Measurements from ENCODE around the gene GLS. TPM values are rescaled to one million over a fixed set of nuclear protein-coding genes. Genes with fewer than 3 reads are reported as not detected.
"Not testable (repeated sequence)": the region's sequence is repeated elsewhere in the genome, so short reads cannot be mapped to it uniquely, and the experiment has no call there.

The GLS gene
- total RNA-seq, 8 experiments from 2014 or later = 46.3 to 145 (median 51.4) TPM

DNA sequence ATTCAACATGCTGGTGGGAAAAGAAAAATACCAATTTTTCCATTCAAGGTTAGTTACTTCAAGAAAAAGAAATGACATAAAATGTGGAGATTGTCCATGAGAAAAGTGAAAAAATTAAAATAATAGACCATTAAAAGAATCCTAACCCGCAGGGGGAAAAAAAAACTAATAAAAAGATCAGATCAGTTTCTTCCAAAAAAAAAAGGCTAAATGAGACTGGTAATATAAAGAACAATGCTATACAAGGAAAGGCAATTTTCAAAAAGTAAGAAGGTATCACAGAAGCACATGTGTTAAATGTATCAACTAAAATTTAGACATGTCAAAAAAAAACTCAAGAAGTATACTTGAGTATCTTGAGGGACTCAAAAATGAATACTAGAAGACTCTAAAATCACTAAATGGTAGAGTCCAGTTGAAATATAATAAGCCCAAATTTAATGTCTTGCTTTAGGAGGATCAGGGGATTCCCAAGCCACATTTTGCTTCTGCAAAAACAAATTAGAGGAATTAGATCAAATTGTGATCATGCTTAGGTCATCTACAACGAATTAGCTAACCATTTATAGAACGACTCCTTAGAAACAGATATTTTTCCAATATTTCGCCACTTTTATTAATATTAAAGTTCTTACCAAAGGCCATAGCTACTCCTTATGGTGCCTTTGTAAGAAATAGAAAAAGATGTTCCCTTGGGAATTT lies 35.8 kb upstream of the GLS start:
- WGBS, 10 experiments = 60 to 100% (median 90%) methylated on average over 1 to 4 of the region's 4 CpGs
- ATAC-seq (replicated peaks in 6 of 8) = no peak
- in situ Hi-C loops (cut with MboI; ENCODE audit: low pct_unique_long_range_greater_than_20kb in 2 of 9, low sequenced_read_pairs in 9 of 9, unreplicated experiment in 9 of 9) = no loop called here

DNA sequence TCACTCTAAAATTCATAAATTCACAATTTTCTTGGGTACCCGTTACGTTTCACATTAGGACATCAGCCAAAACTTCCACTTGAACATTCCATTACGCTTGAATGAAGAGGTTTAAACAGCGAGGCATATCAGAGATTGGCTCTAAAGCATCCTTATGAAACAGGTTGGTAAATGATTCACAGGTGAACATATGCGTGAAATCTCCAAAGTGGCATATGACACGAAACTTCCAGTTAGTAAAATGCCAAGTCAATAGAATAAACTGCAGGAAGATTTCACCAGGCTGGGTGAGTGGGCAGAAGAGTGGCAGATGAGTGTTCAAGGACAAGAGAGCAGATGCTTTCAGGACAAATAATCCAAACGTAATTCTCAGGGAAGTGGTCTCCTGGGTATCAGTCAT lies 33.9 kb upstream of the GLS start:
- H3K27ac ChIP-seq = no peak overlapping the region
- in situ Hi-C loops (cut with MboI; ENCODE audit: low pct_unique_long_range_greater_than_20kb in 2 of 9, low sequenced_read_pairs in 9 of 9, unreplicated experiment in 9 of 9) = no loop called here
- no peak overlapping the region for H3K4me3 ChIP-seq
- H3K4me1 ChIP-seq (replicated peaks in 1 of 2) = no peaks in the 10 kb centered on the region
- 36 to 90% (median 84%) methylated on average over 4 to 7 of the region's 7 CpGs; no CpG with 5 or more reads in 1 of the 10 experiments for WGBS, 10 experiments
- no peak for ATAC-seq (replicated peaks in 6 of 8)

More for the DNA sequence above, 35.8 kb upstream of the GLS start:
- Histone ChIP-seq H3K27ac (no peak overlapping the region), H3K4me3 (no peak overlapping the region), H3K4me1 (replicated peaks in 1 of 2) (no peaks in the 10 kb centered on the region)

DNA sequence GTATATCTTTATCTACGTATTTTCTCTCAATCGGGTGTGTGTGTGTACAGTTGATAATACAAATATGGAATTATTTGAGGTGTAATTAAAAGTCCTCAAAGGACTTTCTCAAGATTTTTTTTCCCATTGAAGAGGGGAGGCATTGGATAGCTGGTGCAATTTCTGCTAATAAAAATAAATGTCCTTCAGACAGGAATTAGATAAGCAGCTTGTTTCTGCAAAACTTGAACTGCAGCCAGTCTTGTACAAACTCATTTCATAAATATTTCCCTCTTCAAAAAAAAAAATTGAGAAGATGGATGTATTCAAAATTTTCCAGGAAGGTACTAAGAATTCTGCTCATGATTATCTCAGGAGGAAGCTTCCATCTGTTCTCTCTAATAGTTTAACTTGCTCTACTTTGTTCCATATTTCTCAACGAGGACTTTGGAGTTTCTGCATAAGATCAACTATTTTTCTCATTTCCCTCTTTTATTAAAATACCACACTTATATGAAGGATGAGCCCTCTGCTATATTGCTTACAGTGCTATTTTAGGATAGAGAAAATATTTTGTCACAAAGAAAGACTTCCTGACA lies 33.0 kb upstream of the GLS start:
- Histone ChIP-seq H3K27ac (no peak overlapping the region), H3K4me1 (replicated peaks in 1 of 2) (no peaks in the 10 kb centered on the region), H3K4me3 (no peak overlapping the region)
- ATAC-seq (replicated peaks in 6 of 8) = no peak
- WGBS, 10 experiments = 30 to 100% (median 82%) methylated on average over 1 to 3 of the region's 3 CpGs
- in situ Hi-C loops (cut with MboI; ENCODE audit: low pct_unique_long_range_greater_than_20kb in 2 of 9, low sequenced_read_pairs in 9 of 9, unreplicated experiment in 9 of 9) = no loop called here

DNA sequence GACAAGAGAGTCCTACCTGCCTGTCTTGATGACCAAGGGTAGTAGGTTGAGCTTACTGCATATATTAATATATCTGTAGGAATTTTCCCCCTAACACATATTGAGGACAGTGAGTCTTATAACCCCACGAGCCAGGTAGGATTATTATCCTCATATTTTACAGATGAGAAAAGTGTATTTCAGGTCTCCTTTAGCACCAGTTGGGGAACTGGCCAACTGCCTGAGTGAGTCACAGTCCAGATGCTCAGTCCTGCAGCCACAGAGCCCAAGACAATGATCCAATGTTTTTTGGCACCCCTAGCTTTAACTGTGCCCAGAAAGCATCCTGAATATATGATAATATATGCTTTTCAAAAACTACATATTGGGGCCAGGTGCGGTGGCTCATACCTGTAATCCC lies 30.8 kb upstream of the GLS start:
- 0 to 100% (median 71%) methylated on average over 1 to 2 of the region's 2 CpGs; no CpG with 5 or more reads in 5 of the 10 experiments for WGBS, 10 experiments
- Histone ChIP-seq H3K4me3 (no peak overlapping the region), H3K27ac (no peak overlapping the region), H3K4me1 (replicated peaks in 1 of 2) (no peaks in the 10 kb centered on the region)
- ATAC-seq (replicated peaks in 6 of 8) = no peak
- in situ Hi-C loops (cut with MboI; ENCODE audit: low pct_unique_long_range_greater_than_20kb in 2 of 9, low sequenced_read_pairs in 9 of 9, unreplicated experiment in 9 of 9) = no loop called here

DNA sequence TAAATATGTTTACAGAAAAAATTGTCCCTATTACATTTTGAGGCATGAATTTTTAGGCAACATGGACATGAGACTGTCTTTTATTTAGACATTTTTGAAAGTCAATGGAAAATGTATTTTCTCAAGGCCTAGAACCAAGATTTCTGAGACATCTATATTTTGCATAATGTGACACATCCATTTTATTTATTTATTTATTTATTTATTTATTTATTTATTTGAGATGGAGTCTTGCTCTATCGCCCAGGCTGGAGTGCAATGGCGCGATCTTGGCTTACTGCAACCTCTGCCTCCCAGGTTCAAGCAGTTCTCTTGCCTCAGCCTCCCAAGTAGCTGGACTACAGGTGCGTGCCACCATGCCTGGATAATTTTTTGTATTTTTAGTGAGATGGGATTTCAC lies 27.6 kb upstream of the GLS start:
- H3K4me3 ChIP-seq; H3K4me1 ChIP-seq (replicated peaks in 1 of 2); in situ Hi-C loops (cut with MboI; ENCODE audit: low pct_unique_long_range_greater_than_20kb in 2 of 9, low sequenced_read_pairs in 9 of 9, unreplicated experiment in 9 of 9); ATAC-seq (replicated peaks in 6 of 8); H3K27ac ChIP-seq: not testable (repeated sequence)
- WGBS, 10 experiments = 71 to 100% (median 95%) methylated on average over 1 to 4 of the region's 4 CpGs; no CpG with 5 or more reads in 3 of the 10 experiments

DNA sequence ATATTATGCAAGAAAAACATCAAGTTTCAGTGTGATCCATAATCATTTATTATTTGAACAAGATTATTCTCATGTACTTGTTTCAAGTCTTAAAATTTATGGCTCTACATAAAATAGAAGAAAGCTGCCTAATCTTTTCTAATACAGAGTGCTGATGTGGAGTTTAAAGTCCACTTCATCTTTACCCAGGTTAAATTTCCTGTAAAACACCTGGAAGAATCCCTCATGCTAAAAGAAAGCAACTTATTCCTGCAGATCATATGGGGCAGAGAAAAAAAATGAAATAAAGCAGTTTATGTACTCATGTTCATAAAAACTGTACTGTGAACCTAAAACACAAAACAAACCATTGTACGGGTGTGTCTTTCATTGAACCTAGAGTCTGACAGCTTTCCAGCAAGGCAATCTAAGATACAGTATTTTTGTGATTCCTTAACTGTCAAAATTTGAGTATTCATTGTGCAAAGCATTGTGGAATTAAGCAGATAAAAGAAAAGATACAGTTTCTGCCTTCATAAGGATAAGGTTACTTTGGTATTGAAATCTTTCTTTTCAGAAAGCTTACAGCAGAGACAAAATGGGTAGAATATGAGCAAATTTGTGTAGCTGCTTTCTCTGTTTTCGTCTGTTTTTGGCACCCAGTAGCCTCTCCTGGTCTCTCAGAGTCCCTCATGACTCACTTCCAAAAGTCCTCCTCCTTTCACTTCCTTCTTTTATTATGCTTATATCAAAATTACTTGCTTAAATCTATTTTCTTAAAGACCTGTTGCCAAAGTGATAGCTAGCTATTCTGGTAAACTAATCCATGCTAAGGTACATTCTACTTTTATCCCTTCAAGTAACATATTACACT lies 26.9 kb upstream of the GLS start:
- in situ Hi-C loops (cut with MboI; ENCODE audit: low pct_unique_long_range_greater_than_20kb in 2 of 9, low sequenced_read_pairs in 9 of 9, unreplicated experiment in 9 of 9) = no loop called here
- H3K4me1 ChIP-seq (replicated peaks in 1 of 2) = no peaks in the 10 kb centered on the region
- no peak overlapping the region for H3K4me3 ChIP-seq
- ATAC-seq (replicated peaks in 6 of 8) = no peak
- 0 to 100% (median 61%) methylated on average over 1 to 2 of the region's 2 CpGs; no CpG with 5 or more reads in 1 of the 10 experiments for WGBS, 10 experiments
- H3K27ac ChIP-seq = no peak overlapping the region

DNA sequence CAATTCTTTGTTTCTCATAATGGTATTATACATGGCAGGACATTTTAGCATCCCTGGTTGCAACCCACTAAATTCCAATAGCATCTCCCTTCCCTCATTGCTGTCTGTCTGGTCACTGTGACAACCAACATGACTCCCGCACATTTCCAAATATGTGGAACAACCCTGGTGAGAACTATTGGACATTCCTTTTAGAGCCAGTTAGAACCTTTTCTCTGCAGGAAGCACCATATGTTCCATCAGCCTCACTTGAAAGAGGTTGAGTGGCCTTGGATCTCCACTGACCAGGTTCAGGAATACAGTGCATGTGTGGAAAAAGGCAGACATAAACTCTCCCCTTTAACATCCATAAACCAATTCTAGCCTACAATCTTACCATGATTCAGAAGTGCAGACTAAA lies 25.9 kb upstream of the GLS start:
- WGBS, 10 experiments = 100% methylated on average over 1 of the region's 1 CpG; no CpG with 5 or more reads in 4 of the 10 experiments

DNA sequence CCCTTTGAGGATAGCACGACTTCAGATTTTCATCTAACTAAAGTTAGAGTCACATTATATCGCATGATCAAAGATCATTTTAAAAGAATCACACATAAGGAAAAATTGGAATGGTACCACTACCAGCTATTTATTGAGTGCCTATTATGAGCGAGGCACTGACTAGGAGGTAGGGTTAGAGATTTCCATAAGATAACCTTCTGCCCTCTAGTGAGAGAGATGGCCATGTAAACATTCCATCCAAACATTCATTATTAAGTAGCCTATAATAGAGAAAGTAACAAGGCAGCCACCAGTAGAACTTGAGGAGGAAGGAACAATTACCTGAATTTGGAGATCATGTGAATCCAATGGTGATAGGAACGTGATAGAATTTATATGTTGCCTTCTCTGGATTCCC lies 25.4 kb upstream of the GLS start:
- no peak overlapping the region for H3K4me3 ChIP-seq
- 83 to 100% (median 93%) methylated on average over 3 to 4 of the region's 4 CpGs; no CpG with 5 or more reads in 2 of the 10 experiments for WGBS, 10 experiments
- in situ Hi-C loops (cut with MboI; ENCODE audit: low pct_unique_long_range_greater_than_20kb in 2 of 9, low sequenced_read_pairs in 9 of 9, unreplicated experiment in 9 of 9) = no loop called here
- H3K27ac ChIP-seq = no peak overlapping the region
- no peaks in the 10 kb centered on the region for H3K4me1 ChIP-seq (replicated peaks in 1 of 2)
- ATAC-seq (replicated peaks in 6 of 8) = no peak

More for the DNA sequence above, 25.9 kb upstream of the GLS start:
- Histone ChIP-seq H3K4me3 (no peak overlapping the region), H3K27ac (no peak overlapping the region), H3K4me1 (replicated peaks in 1 of 2) (no peaks in the 10 kb centered on the region)
- in situ Hi-C loops (cut with MboI; ENCODE audit: low pct_unique_long_range_greater_than_20kb in 2 of 9, low sequenced_read_pairs in 9 of 9, unreplicated experiment in 9 of 9) = no loop called here
- ATAC-seq (replicated peaks in 6 of 8) = no peak

DNA sequence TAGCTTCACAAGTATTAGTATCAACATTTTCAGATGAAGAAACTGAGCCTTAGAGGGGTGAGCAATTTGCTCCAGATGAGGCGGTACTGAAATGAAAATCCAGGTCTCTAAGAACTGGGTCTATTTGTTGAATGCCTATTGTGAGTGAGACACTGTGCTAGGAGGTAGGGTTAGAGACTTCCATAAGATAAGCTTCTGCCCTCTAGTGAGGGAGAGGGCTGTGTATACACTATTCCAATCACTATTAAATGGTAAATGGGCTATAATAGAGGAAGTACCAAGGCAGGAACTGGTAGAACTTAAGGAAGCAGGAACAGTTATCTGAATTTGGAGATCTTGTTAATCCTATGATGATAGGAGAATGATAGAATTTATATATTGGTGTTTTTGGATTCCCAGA lies 23.6 kb upstream of the GLS start:
- 83 to 100% (median 85%) methylated on average over 1 of the region's 1 CpG; no CpG with 5 or more reads in 6 of the 10 experiments for WGBS, 10 experiments
- in situ Hi-C loops (cut with MboI; ENCODE audit: low pct_unique_long_range_greater_than_20kb in 2 of 9, low sequenced_read_pairs in 9 of 9, unreplicated experiment in 9 of 9) = no loop called here
- H3K4me1 ChIP-seq (replicated peaks in 1 of 2) = no peaks in the 10 kb centered on the region
- no peak overlapping the region for H3K4me3 ChIP-seq
- ATAC-seq (replicated peaks in 6 of 8) = no peak
- H3K27ac ChIP-seq = no peak overlapping the region

DNA sequence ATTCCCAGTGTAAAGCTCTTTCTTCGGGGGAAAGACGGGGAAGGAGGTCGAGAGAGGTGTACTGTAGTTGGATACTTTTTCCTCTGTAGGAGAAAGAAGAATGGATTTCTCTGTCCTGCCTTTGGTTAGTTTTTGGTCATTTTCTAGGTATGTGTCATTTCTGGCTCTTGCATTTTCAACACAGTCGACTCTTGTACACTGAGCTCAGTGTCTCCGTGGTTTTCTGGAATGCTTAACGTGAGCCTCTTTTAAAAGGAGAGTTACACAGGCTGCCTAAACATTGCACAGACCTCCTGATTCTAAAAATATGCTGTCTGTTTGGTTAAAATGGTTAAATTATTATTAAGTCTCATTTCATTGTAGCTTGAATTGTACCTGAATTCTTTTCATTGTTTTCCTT lies 21.8 kb upstream of the GLS start:
- WGBS, 10 experiments = 0 to 100% (median 78%) methylated on average over 3 to 6 of the region's 6 CpGs
- ATAC-seq (replicated peaks in 6 of 8) = peak in 2 of 8 experiments; percentile 31
- in situ Hi-C loops (cut with MboI; ENCODE audit: low pct_unique_long_range_greater_than_20kb in 2 of 9, low sequenced_read_pairs in 9 of 9, unreplicated experiment in 9 of 9) = no loop called here
- H3K4me3 ChIP-seq = no peak overlapping the region
- no peaks in the 10 kb centered on the region for H3K4me1 ChIP-seq (replicated peaks in 1 of 2)
- no peak overlapping the region for H3K27ac ChIP-seq

DNA sequence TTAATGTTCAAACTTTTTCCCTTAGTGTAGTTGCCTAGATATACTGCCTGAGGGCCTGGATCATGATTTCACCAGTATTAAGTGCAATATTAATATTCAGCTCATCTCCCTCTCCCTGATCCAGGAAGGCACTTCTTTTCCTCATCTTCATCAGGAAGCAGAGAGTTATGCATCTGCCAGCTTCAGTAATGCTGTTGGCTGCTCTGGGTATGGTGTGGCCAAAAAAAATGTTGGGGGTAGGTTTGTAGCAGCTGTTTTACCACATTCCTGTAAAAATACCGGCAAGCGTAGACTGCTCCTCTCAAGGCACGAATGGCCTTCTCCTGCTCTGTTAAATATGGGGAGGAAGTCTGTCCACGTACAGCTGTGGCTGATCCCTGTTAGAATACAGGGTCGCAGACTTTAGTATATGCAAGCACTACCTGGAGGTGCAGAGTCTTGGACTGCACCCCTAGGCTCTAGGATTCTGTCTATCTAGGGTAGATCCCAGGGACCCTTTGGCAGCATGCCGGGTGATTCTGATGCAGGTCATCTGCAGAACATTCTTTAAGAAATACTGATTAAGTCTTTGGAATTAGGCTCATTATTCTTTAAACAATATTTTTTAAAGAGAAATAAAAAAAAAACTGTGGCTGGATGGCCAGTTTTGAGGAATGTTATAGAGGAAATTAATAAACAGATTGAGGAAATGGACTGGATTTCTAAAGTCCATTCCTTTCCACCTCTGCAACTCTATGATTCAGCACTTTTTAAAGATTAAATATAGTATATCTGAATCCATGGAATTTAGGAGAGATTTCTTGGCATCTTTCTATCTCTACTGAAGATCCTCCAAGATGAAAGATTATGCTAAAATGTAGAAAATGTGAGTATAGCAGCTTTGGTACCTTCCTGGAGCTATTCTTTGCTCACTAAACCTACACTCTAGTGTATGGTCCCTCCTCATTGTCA lies 21.0 kb upstream of the GLS start:
- no peaks in the 10 kb centered on the region for H3K4me1 ChIP-seq (replicated peaks in 1 of 2)
- in situ Hi-C loops (cut with MboI; ENCODE audit: low pct_unique_long_range_greater_than_20kb in 2 of 9, low sequenced_read_pairs in 9 of 9, unreplicated experiment in 9 of 9) = no loop called here
- H3K27ac ChIP-seq = no peak overlapping the region
- no peak overlapping the region for H3K4me3 ChIP-seq
- no peak for ATAC-seq (replicated peaks in 6 of 8)
- WGBS, 10 experiments = 4 to 100% (median 80%) methylated on average over 2 to 6 of the region's 6 CpGs; no CpG with 5 or more reads in 1 of the 10 experiments

DNA sequence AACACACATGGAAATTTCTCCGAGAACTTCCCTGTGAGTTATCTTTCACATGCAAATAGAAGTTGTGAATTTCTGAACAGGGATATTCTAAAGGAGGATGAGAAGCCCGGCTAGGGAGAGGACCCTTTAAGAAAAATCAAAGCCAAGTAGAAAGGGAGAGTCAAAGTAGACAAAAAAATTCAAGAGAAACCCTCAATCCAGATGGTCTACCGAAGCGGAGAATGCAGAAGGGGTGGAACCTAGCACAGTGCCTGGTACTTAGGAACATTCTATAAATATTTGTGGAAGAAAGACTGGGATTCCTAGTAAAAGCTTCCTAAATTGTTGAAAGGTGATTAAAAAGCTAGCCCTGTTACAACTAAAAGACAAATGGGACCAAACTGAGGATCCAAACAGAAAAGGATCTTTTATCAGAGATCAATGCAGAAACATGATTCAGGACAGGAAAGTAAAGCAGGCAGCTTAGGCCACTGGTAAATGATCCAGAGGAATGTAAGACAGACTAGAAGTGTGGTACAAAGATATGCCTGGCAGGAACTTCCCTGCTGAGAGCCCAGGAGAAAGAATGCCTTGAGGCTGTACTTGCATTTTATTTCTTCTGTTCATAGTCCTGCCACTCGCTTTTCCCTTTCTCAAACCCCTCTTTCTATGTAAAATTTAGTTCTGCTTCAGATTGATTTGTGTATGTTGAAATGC lies 19.5 kb upstream of the GLS start:
- 20 to 80% (median 47%) methylated on average over 1 to 5 of the region's 5 CpGs; no CpG with 5 or more reads in 2 of the 10 experiments for WGBS, 10 experiments
- in situ Hi-C loops (cut with MboI; ENCODE audit: low pct_unique_long_range_greater_than_20kb in 2 of 9, low sequenced_read_pairs in 9 of 9, unreplicated experiment in 9 of 9) = no loop called here
- H3K4me3 ChIP-seq = no peak overlapping the region
- H3K27ac ChIP-seq = no peak overlapping the region
- ATAC-seq (replicated peaks in 6 of 8) = peak in 2 of 8 experiments; percentile 58 to 70
- H3K4me1 ChIP-seq (replicated peaks in 1 of 2) = no peaks in the 10 kb centered on the region

Measured in motor neuron (in vitro differentiated cells).